Heart left ventricle (tissue), 16 donors: ENCODE data around the gene GYPA. TPM values are rescaled to one million over a fixed set of nuclear protein-coding genes. Genes with fewer than 3 reads are reported as not detected.

ENCODE experiments used
- ATAC-seq, 4 donors: fragments of 200-7000 bp; cut with Tn5 transposase; one replicate each; pipeline ENCODE4 v1.9.1; 2020 to 2022; ENCODE audit warnings: moderate library complexity in 4 of 4, mild to moderate bottlenecking in 3 of 4, moderate number of reproducible peaks in 1 of 4
- DNase-seq, 5 donors: peaks; one replicate each; pipeline ENCODE4 v3.0.0-alpha.2; 2020
- H3K27ac ChIP-seq, 12 donors: fragments of 200-600 bp; sonication (generic) in 4 of 12; one replicate each; pipeline versions ENCODE4 v1.5.0 to v1.8.0; 2016 to 2022; ENCODE audit warnings: mild to moderate bottlenecking in 2 of 12
- H3K27me3 ChIP-seq, 9 donors: fragments of 200-600 bp; sonication (generic) in 2 of 9; one replicate each; pipeline versions ENCODE4 v1.5.1 to v1.8.0; 2016 to 2022; ENCODE audit warnings: mild to moderate bottlenecking in 3 of 9
- H3K36me3 ChIP-seq, 9 donors: fragments of 200-600 bp; sonication (generic) in 2 of 9; one replicate each; pipeline versions ENCODE4 v1.5.0 to v1.8.0; 2018 to 2022; ENCODE audit warnings: mild to moderate bottlenecking in 2 of 9
- H3K4me1 ChIP-seq, 12 donors: fragments of 200-600 bp; sonication (generic) in 4 of 12; one replicate each; pipeline versions ENCODE4 v1.5.0 to v1.8.0; 2016 to 2022; ENCODE audit warnings: mild to moderate bottlenecking in 3 of 12
- H3K4me3 ChIP-seq, 12 donors: fragments of 200-600 bp; sonication (generic) in 4 of 12; one replicate each; pipeline versions ENCODE4 v1.5.0 to v1.8.0; 2017 to 2022; ENCODE audit warnings: mild to moderate bottlenecking in 9 of 12, moderate library complexity in 4 of 12
- H3K9me3 ChIP-seq, 12 donors: fragments of 200-600 bp; sonication (generic) in 4 of 12; one replicate each; pipeline versions ENCODE4 v1.5.0 to v1.8.0; 2016 to 2022; ENCODE audit warnings: mild to moderate bottlenecking in 1 of 12
- POLR2A ChIP-seq, 2 donors: fragments of 450-650 bp; IDR thresholded peaks; one replicate each; pipeline ENCODE4 v1.6.1; 2017; ENCODE audit warnings: antibody characterized with exemption in 2 of 2, mild to moderate bottlenecking in 2 of 2, moderate library complexity in 2 of 2
- WGBS, 4 donors: extraction: QIAGEN DNeasy Blood & Tissue Kit in 2 of 4; methylation state at CpG; one replicate each; pipeline versions ENCODE4 v1.1.5 to v1.1.7; 2013 to 2018; 5-methylcytosine and 5-hydroxymethylcytosine counted together
- intact Hi-C, 10 donors: fragments of 100-400 bp; cut with DNase I; formaldehyde crosslinking; loops; one replicate each; pipeline versions ENCODE4 v1.11.1 to v1.14.2; 2022
- polyA plus RNA-seq, 2 donors: library from polyadenylated mRNA; stranded (reverse); fragments of 200-250 nt; gene quantifications; one replicate each; pipeline ENCODE4 v1.2.3, GENCODE V29; 2013
- total RNA-seq, 9 donors: library from RNA; depleted of rRNA in 2 of 9; stranded (reverse); fragments of >200 nt in 2 of 9; fragmentation: NEBNext Ultra II Directional in 3 of 9; extraction: Animal tissue kit (Norgen Biotek cat#: 25700) in 3 of 9; gene quantifications; one replicate each; pipeline versions ENCODE4 v1.1.0 to v1.2.4, GENCODE V29; 2016 to 2023
- TF ChIP-seq, protein P1 (sequence below), 12 donors: fragments of 200-600 bp; sonication (generic) in 4 of 12; IDR thresholded peaks; one replicate each; pipeline versions ENCODE4 v1.5.0 to v1.8.0; 2018 to 2022; ENCODE audit warnings: antibody characterized with exemption in 12 of 12, mild to moderate bottlenecking in 5 of 12
- donor health status: ischemic (EF 13 %, LVEDD 7.1; RV severe dilation, severe dysfunction).
- donor health status: healthy with polysubstance abuse.
- donor health status: DM: no; HTN: yes; CAD: no.
- donor health status: DM: no; HTN: no; CAD: no.
- donor health status: ischemic (EF 25% LVEDD 6.9; RV normal size, moderate dysfunction).
- donor health status: ischemic (EF 25% LVEDD 5.7; RV mildly dilated, moderate dysfunction).
- donor health status: healthy.
- donor health status: DM: yes; HTN: yes; CAD: no.
- donor health status: ischemic (EF 35%, LVEDD 5.7; RV mildly dilated, moderate dysfunction).
- donor health status: nonischemic (EF 11% LVEDD 7.7; RV severe dilation, severe dysfunction).
- donor health status: DM: yes; HTN: yes; CAD: no.
- donor health status: PGD.
- donor health status: ischemic (EF 29% LVEDD 5.4; RV normal size, mild dysfunction).
- donor health status: nonischemic (EF 23%, LVEDD 6.1; RV moderate dilation, normal function).

Gene GYPA
- total and polyA plus RNA-seq, 11 donors = not detected

GRCh38 chr4:144174401-144175067, 34.0 kb upstream of the GYPA start:
- 2 to 6% (median 4%) methylated on average over 5 of the region's 5 CpGs for WGBS, 4 donors

GRCh38 chr4:144171697-144172096, 31.2 kb upstream of the GYPA start:
- DNase-seq = no peak
- no peak for ATAC-seq
- intact Hi-C loops = loop anchor here in 9 of 10 donors (5.0 to 10.0 kb wide), 6 partner anchors 613 to 1443 kb away; partner anchors contain the start of genes MMAA (in 4 of the 9), ABCE1 (in 2 of the 9) and ANAPC10 (in 2 of the 9)
- WGBS, 4 donors = 54 to 80% (median 73%) methylated on average over 2 of the region's 2 CpGs
- no peak for TF ChIP-seq POLR2A (IDR thresholded peaks at IDR 0.05)
- TF ChIP-seq, protein P1, sequence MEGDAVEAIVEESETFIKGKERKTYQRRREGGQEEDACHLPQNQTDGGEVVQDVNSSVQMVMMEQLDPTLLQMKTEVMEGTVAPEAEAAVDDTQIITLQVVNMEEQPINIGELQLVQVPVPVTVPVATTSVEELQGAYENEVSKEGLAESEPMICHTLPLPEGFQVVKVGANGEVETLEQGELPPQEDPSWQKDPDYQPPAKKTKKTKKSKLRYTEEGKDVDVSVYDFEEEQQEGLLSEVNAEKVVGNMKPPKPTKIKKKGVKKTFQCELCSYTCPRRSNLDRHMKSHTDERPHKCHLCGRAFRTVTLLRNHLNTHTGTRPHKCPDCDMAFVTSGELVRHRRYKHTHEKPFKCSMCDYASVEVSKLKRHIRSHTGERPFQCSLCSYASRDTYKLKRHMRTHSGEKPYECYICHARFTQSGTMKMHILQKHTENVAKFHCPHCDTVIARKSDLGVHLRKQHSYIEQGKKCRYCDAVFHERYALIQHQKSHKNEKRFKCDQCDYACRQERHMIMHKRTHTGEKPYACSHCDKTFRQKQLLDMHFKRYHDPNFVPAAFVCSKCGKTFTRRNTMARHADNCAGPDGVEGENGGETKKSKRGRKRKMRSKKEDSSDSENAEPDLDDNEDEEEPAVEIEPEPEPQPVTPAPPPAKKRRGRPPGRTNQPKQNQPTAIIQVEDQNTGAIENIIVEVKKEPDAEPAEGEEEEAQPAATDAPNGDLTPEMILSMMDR (IDR thresholded peaks at IDR 0.05) = no peak
- H3K9me3 ChIP-seq = no peaks in the 10 kb centered on the region
- H3K27ac ChIP-seq = no peak overlapping the region
- H3K36me3 ChIP-seq = no peaks in the 10 kb centered on the region
- H3K27me3 ChIP-seq = no peaks in the 10 kb centered on the region
- H3K4me1 ChIP-seq = peaks cover 0 to 3% (median 0%) of the 10 kb centered on the region in 12 donors
- no peak overlapping the region for H3K4me3 ChIP-seq

More at GRCh38 chr4:144174401-144175067, 34.0 kb upstream of the GYPA start:
- H3K4me1 ChIP-seq = peaks cover 0 to 3% (median 0%) of the 10 kb centered on the region in 12 donors
- intact Hi-C loops = loop anchor here in 9 of 10 donors (2.0 to 10.0 kb wide), 7 partner anchors 610 to 1440 kb away; partner anchors contain the start of genes MMAA (in 4 of the 9), ABCE1 (in 2 of the 9) and ANAPC10 (in 2 of the 9)
- ATAC-seq = peak in 3 of 4 donors; percentile 54 to 72 (median 62)
- DNase-seq = no peak
- H3K36me3 ChIP-seq = no peaks in the 10 kb centered on the region
- TF ChIP-seq, protein P1 (IDR thresholded peaks at IDR 0.05) = peak; percentile 21 to 63 (median 48)
- no peak for TF ChIP-seq POLR2A (IDR thresholded peaks at IDR 0.05)
- H3K4me3 ChIP-seq = no peak overlapping the region
- no peaks in the 10 kb centered on the region for H3K27me3 ChIP-seq
- H3K9me3 ChIP-seq = no peaks in the 10 kb centered on the region
- no peak overlapping the region for H3K27ac ChIP-seq

- DNase-seq (no peak), ATAC-seq (no peak)
- TF ChIP-seq, protein P1 (IDR thresholded peaks at IDR 0.05) = no peak
- no peak for TF ChIP-seq POLR2A (IDR thresholded peaks at IDR 0.05)
- no peak overlapping the region for H3K27ac ChIP-seq
- H3K27me3 ChIP-seq = no peaks in the 10 kb centered on the region
- 85 to 89% (median 88%) methylated on average over 3 of the region's 3 CpGs for WGBS, 4 donors
- H3K9me3 ChIP-seq = no peaks in the 10 kb centered on the region
- H3K4me3 ChIP-seq = no peak overlapping the region
- no peaks in the 10 kb centered on the region for H3K36me3 ChIP-seq
- intact Hi-C loops = no loop called here
- no peaks in the 10 kb centered on the region for H3K4me1 ChIP-seq
These were observed 28.7 kb upstream of the GYPA start for GRCh38 chr4:144169211-144169610.

GRCh38 chr4:144154044-144154443, 13.5 kb upstream of the GYPA start:
- intact Hi-C loops = no loop called here
- peaks cover 0 to 18% (median 0%) of the 10 kb centered on the region in 12 donors for H3K9me3 ChIP-seq
- no peak for ATAC-seq
- 87 to 97% (median 89%) methylated on average over 2 of the region's 2 CpGs for WGBS, 4 donors
- H3K27me3 ChIP-seq = no peaks in the 10 kb centered on the region
- TF ChIP-seq POLR2A (IDR thresholded peaks at IDR 0.05) = no peak
- TF ChIP-seq, protein P1 (IDR thresholded peaks at IDR 0.05) = no peak
- DNase-seq = no peak
- H3K4me3 ChIP-seq = no peak overlapping the region
- no peak overlapping the region for H3K27ac ChIP-seq
- H3K4me1 ChIP-seq = no peaks in the 10 kb centered on the region
- H3K36me3 ChIP-seq = no peaks in the 10 kb centered on the region
